PC-9 (cell line): ENCODE measurements around the gene MYO16. TPM values are rescaled to one million over a fixed set of nuclear protein-coding genes. Genes with fewer than 3 reads are reported as not detected.

Source experiments
- BruUV-seq: library from RNA; stranded (reverse); fragments of 400-500 nt; replicated peaks from 2 replicates; lab custom pipeline; 2021; lab: Mats Ljungman, UMichigan
- CTCF ChIA-PET: fragments of 300-600 bp; sonication (Branson Sonifier 250); formaldehyde crosslinking; loops from one replicate; lab custom pipeline; 2022; ENCODE audit warnings: antibody characterized with exemption; lab: Charles Lee
- POLR2A ChIA-PET: fragments of 300-600 bp; sonication (Branson Sonifier 250); formaldehyde crosslinking; loops from one replicate; lab custom pipeline; 2022; ENCODE audit warnings: antibody characterized with exemption; ENCODE audit not compliant: unreplicated experiment; lab: Charles Lee
- DNase-seq, 2 experiments: peaks; one replicate each; pipeline versions ENCODE4 v3.0.0 to v3.0.0-alpha.2; 2015 to 2022; ENCODE audit warnings: mixed read lengths in 1 of 2
- H2AFZ ChIP-seq: fragments of 200-600 bp; sonication (generic); 2 replicates; pipeline ENCODE4 v1.8.1; 2017; ENCODE audit warnings: antibody characterized with exemption
- H3F3A ChIP-seq: fragments of 200-600 bp; sonication (generic); 2 replicates; pipeline ENCODE4 v1.8.1; 2017; ENCODE audit warnings: antibody characterized with exemption, mild to moderate bottlenecking, low read depth; ENCODE audit not compliant: insufficient read depth
- H3K27ac ChIP-seq: fragments of 200-600 bp; sonication (generic); 2 replicates; pipeline ENCODE4 v1.6.1; 2016; ENCODE audit warnings: mixed run types
- H3K27me3 ChIP-seq: fragments of 200-600 bp; sonication (generic); 2 replicates; pipeline ENCODE4 v1.6.1; 2016; ENCODE audit warnings: low read depth, mixed run types; ENCODE audit not compliant: insufficient read depth
- H3K36me3 ChIP-seq: fragments of 200-600 bp; sonication (generic); 2 replicates; pipeline ENCODE4 v1.6.1; 2016; ENCODE audit warnings: low read depth, mixed run types
- H3K4me1 ChIP-seq: fragments of 200-600 bp; sonication (generic); replicated peaks from 2 replicates; pipeline ENCODE4 v1.6.1; 2016; ENCODE audit warnings: mixed run types; ENCODE audit not compliant: insufficient read depth
- H3K4me2 ChIP-seq: fragments of 200-600 bp; sonication (generic); 2 replicates; pipeline ENCODE4 v1.6.1; 2017; ENCODE audit warnings: mixed run types
- H3K4me3 ChIP-seq: fragments of 200-600 bp; sonication (generic); 2 replicates; pipeline ENCODE4 v1.6.1; 2016; ENCODE audit warnings: mixed run types
- H3K79me2 ChIP-seq: fragments of 200-600 bp; sonication (generic); 2 replicates; pipeline ENCODE4 v1.6.1; 2017; ENCODE audit warnings: low read depth, mixed run types
- H3K9me2 ChIP-seq: fragments of 200-600 bp; sonication (generic); 2 replicates; pipeline ENCODE4 v1.8.1; 2017; ENCODE audit warnings: mild to moderate bottlenecking; ENCODE audit not compliant: insufficient read depth
- H3K9me3 ChIP-seq: fragments of 200-600 bp; sonication (generic); 2 replicates; pipeline ENCODE4 v1.8.1; 2016; ENCODE audit warnings: low read depth; ENCODE audit not compliant: insufficient read depth
- H4K20me1 ChIP-seq: fragments of 200-600 bp; sonication (generic); 2 replicates; pipeline ENCODE4 v1.8.1; 2017; ENCODE audit not compliant: insufficient read depth
- EZH2 ChIP-seq: fragments of 200-600 bp; sonication (generic); IDR thresholded peaks from 2 replicates; pipeline ENCODE4 v1.8.0; 2017; ENCODE audit warnings: antibody characterized with exemption, low read depth
- intact Hi-C: fragments of 100-400 bp; cut with micrococcal nuclease; formaldehyde crosslinking; loops from one replicate; pipeline ENCODE4 v1.10.0; 2022; ENCODE audit not compliant: unreplicated experiment
- total RNA-seq: library from RNA; stranded (reverse); gene quantifications from 2 replicates; pipeline ENCODE4 v1.2.3, GENCODE V29; 2021
- TF ChIP-seq, protein P1 (sequence below): fragments of 200-600 bp; sonication (generic); conservative IDR thresholded peaks from 2 replicates; pipeline ENCODE4 v1.6.1; 2017; ENCODE audit warnings: mixed run types, antibody characterized with exemption, mild to moderate bottlenecking, moderate library complexity

MYO16 gene
- total RNA-seq, 1 experiment from 2014 or later, result 0.59 TPM

DNA sequence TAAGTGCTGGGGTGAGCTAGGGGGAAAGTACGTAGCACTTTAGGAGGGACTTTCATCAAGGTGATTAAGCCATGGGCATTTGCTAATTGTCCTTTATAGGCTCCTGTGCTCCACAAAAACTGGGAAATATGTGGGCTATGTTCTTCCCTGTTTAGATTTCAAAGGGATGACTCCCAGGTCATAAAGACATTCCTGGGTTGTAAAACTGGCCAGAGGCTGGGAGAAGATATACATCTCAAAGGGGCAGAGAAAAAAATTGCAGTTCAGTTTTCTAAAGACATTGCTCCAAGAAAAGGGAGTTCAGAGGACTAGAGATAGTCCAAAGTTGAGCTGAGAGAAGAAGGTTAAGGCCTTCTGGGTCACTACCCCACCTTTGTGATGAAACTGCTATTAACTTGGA is 204.8 kb downstream of the MYO16 start:
- Histone ChIP-seq H2AFZ (no peak overlapping the region), H4K20me1 (no peaks in the 10 kb centered on the region), H3K9me2 (no peaks in the 10 kb centered on the region; the same call in 1 of the 2 replicates), H3K9me3 (peaks cover 7% of the 10 kb centered on the region), H3K27me3 (no peaks in the 10 kb centered on the region), H3K36me3 (no peaks in the 10 kb centered on the region), H3K27ac (no peak overlapping the region), H3K4me1 (no peaks in the 10 kb centered on the region), H3K4me2 (no peak overlapping the region), H3K79me2 (no peaks in the 10 kb centered on the region), H3F3A (no peaks in the 10 kb centered on the region), H3K4me3 (no peak overlapping the region)
- intact Hi-C loops, result no loop called here
- DNase-seq, result no peak
- CTCF ChIA-PET, result no interaction called here
- BruUV-seq, result no TSS peak
- POLR2A ChIA-PET, result no interaction called here
- TF ChIP-seq, protein P1, sequence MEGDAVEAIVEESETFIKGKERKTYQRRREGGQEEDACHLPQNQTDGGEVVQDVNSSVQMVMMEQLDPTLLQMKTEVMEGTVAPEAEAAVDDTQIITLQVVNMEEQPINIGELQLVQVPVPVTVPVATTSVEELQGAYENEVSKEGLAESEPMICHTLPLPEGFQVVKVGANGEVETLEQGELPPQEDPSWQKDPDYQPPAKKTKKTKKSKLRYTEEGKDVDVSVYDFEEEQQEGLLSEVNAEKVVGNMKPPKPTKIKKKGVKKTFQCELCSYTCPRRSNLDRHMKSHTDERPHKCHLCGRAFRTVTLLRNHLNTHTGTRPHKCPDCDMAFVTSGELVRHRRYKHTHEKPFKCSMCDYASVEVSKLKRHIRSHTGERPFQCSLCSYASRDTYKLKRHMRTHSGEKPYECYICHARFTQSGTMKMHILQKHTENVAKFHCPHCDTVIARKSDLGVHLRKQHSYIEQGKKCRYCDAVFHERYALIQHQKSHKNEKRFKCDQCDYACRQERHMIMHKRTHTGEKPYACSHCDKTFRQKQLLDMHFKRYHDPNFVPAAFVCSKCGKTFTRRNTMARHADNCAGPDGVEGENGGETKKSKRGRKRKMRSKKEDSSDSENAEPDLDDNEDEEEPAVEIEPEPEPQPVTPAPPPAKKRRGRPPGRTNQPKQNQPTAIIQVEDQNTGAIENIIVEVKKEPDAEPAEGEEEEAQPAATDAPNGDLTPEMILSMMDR, result no peak
- no peak for TF ChIP-seq EZH2

DNA sequence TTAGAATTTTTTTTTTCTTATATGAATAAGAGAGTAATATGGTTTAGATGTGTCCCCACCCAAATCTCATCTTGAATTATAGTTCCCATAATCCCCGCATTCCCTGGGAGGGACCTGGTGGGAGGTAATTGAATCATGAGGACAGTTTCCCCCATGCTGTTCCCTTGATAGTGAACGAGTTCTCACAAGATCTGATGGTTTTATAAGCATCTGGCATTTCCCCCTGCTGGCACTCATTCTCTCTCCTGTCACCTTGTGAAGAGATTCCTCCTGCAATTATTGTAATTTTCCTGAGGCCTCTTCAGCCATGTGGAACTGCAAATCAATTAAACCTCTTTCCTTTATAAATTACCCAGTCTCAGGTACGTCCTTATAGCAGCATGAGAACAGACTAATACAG is 205.7 kb downstream of the MYO16 start:
- no peaks in the 10 kb centered on the region for H3K27me3 ChIP-seq
- no peaks in the 10 kb centered on the region; the same call in 1 of the 2 replicates for H3K9me2 ChIP-seq
- TF ChIP-seq, protein P1, result no peak
- no peak for TF ChIP-seq EZH2
- ChIA-PET POLR2A (no interaction called here), CTCF (no interaction called here)
- H3K4me3 ChIP-seq, result no peak overlapping the region
- no peaks in the 10 kb centered on the region for H3K4me1 ChIP-seq
- DNase-seq, result no peak
- H3F3A ChIP-seq, result no peaks in the 10 kb centered on the region
- H3K4me2 ChIP-seq, result no peak overlapping the region
- no peak overlapping the region for H2AFZ ChIP-seq
- H3K27ac ChIP-seq, result no peak overlapping the region
- H3K79me2 ChIP-seq, result no peaks in the 10 kb centered on the region
- H3K9me3 ChIP-seq, result peaks cover 4% of the 10 kb centered on the region
- no peaks in the 10 kb centered on the region for H3K36me3 ChIP-seq
- no TSS peak for BruUV-seq
- no peaks in the 10 kb centered on the region for H4K20me1 ChIP-seq
- intact Hi-C loops, result no loop called here

DNA sequence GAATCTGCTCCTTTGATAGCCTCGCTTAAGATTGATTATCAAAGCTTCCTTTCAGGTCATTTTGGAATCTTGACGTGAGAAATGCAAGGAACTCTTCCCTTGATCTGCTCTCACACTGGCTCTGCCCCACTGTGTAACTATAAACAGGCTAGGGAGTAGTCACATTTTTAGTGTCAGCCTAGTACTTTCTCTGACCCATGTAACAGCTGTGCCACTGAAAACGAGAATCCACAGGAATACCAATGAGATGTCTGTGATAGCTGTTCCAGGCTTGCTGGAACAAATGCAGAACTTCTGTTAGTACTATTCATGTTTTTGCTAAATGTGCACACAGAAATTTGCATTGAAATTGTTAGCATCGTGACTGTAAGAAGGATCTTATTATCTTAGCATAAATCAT is 221.3 kb downstream of the MYO16 start:
- Histone ChIP-seq H2AFZ (no peak overlapping the region), H3K9me3 (no peaks in the 10 kb centered on the region), H3K27ac (no peak overlapping the region), H3K9me2 (no peaks in the 10 kb centered on the region), H3K27me3 (no peaks in the 10 kb centered on the region), H3K79me2 (no peaks in the 10 kb centered on the region), H3K4me3 (no peak overlapping the region), H3K4me2 (no peak overlapping the region), H3K36me3 (no peaks in the 10 kb centered on the region), H3K4me1 (no peaks in the 10 kb centered on the region), H3F3A (no peaks in the 10 kb centered on the region), H4K20me1 (no peaks in the 10 kb centered on the region)
- CTCF ChIA-PET, result no interaction called here
- POLR2A ChIA-PET, result no interaction called here
- intact Hi-C loops, result no loop called here
- TF ChIP-seq EZH2, result no peak
- TF ChIP-seq, protein P1, result no peak
- BruUV-seq, result no TSS peak
- DNase-seq, result no peak
